Peyer's patch (tissue), 4 donors: ENCODE data around the gene SLC66A2.

Experiments
- POLR2A ChIP-seq, 2 donors: fragments of 450-650 bp; IDR thresholded peaks; one replicate each; pipeline ENCODE4 v1.5.1; 2017; ENCODE audit warnings: antibody characterized with exemption in 2 of 2, mild to moderate bottlenecking in 2 of 2, moderate library complexity in 2 of 2
- TF ChIP-seq, protein P1 (sequence below), 6 experiments: fragments of 450-650 bp in 4 of 6; fragments of 200-600 bp in 2 of 6; sonication (generic) in 1 of 6; IDR thresholded peaks; one replicate each; pipeline ENCODE4 v1.5.1; 2017 to 2019; ENCODE audit warnings: antibody characterized with exemption in 6 of 6, mild to moderate bottlenecking in 3 of 6, moderate library complexity in 1 of 6

- no peak for TF ChIP-seq POLR2A (IDR thresholded peaks at IDR 0.05)
- TF ChIP-seq, protein P1, sequence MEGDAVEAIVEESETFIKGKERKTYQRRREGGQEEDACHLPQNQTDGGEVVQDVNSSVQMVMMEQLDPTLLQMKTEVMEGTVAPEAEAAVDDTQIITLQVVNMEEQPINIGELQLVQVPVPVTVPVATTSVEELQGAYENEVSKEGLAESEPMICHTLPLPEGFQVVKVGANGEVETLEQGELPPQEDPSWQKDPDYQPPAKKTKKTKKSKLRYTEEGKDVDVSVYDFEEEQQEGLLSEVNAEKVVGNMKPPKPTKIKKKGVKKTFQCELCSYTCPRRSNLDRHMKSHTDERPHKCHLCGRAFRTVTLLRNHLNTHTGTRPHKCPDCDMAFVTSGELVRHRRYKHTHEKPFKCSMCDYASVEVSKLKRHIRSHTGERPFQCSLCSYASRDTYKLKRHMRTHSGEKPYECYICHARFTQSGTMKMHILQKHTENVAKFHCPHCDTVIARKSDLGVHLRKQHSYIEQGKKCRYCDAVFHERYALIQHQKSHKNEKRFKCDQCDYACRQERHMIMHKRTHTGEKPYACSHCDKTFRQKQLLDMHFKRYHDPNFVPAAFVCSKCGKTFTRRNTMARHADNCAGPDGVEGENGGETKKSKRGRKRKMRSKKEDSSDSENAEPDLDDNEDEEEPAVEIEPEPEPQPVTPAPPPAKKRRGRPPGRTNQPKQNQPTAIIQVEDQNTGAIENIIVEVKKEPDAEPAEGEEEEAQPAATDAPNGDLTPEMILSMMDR (IDR thresholded peaks at IDR 0.05) = no peak
These were observed 29.1 kb upstream of the SLC66A2 start for GRCh38 chr18:79980585-79980984.
